C4-2B (cell line): ENCODE measurements around the gene HIRA.

ENCODE experiments used
- CTCF ChIP-seq: fragments of 450-650 bp; conservative IDR thresholded peaks from 2 replicates; pipeline ENCODE4 v1.5.1; 2017; ENCODE audit warnings: mild to moderate bottlenecking
- ZFX ChIP-seq: fragments of 450-650 bp; IDR thresholded peaks from 2 replicates; pipeline ENCODE4 v1.6.1; 2017

- TF ChIP-seq CTCF (no peak), ZFX (no peak)
Measured at GRCh38 chr22:19368876-19369275, 62.7 kb downstream of the HIRA start.
